ENCODE measurements around the gene PIGT. TPM values are rescaled to one million over a fixed set of nuclear protein-coding genes. Genes with fewer than 3 reads are reported as not detected.

The PIGT gene
- total RNA-seq, 2 experiments from 2014 or later, result 43.7 to 47.7 TPM

DNA sequence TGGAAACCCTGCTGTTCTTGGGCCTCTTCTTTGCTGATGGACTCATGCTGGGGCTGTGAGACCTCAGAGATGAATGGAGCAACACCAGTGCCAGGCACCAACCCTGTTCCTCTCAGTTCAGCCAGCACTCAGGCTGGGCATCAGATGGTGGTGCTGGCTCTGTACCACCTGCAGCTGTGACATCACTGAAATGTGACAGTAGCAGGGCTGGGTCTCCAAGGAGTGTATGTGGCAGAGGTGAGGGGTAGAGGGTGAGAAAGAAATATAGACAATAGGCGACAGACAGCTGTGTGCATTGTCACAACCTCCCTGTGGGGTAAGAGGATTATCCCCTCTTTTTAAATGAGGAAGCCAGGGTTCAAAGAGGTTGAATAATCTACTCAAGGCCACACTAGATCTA, 37.8 kb upstream of the PIGT start, which contains the start of gene TP53TG5:
TSS of gene TP53TG5 (minus strand) at position 135 of the 400 bp plus-strand sequence. CDS start at position 46, 89 bp downstream.
- TF ChIP-seq, protein P1, sequence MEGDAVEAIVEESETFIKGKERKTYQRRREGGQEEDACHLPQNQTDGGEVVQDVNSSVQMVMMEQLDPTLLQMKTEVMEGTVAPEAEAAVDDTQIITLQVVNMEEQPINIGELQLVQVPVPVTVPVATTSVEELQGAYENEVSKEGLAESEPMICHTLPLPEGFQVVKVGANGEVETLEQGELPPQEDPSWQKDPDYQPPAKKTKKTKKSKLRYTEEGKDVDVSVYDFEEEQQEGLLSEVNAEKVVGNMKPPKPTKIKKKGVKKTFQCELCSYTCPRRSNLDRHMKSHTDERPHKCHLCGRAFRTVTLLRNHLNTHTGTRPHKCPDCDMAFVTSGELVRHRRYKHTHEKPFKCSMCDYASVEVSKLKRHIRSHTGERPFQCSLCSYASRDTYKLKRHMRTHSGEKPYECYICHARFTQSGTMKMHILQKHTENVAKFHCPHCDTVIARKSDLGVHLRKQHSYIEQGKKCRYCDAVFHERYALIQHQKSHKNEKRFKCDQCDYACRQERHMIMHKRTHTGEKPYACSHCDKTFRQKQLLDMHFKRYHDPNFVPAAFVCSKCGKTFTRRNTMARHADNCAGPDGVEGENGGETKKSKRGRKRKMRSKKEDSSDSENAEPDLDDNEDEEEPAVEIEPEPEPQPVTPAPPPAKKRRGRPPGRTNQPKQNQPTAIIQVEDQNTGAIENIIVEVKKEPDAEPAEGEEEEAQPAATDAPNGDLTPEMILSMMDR (IDR thresholded peaks at IDR 0.05), result no peak
- no peaks in the 10 kb centered on the region for H3K9me3 Mint-ChIP-seq
- ATAC-seq (no peak), DNase-seq (no peak)
- peaks cover 10% of the 10 kb centered on the region for H3K4me1 Mint-ChIP-seq (ENCODE audit: low read depth)
- peaks cover 2% of the 10 kb centered on the region for H3K36me3 Mint-ChIP-seq (ENCODE audit: low read depth)
- H3K4me3 Mint-ChIP-seq, result no peak within 1 kb of the TSS
- H3K27ac Mint-ChIP-seq, result no peak within 1 kb of the TSS
- intact Hi-C loops (cut with micrococcal nuclease), result no loop called here
- CTCF ChIA-PET, result interaction anchor here (1.6 to 24.4 kb wide), 2 partner anchors 56 to 72 kb away, joined by 6 to 549 read pairs; no protein-coding TSS in a partner anchor
- no peaks in the 10 kb centered on the region for H3K27me3 Mint-ChIP-seq
- POLR2A ChIA-PET, result no interaction called here

DNA sequence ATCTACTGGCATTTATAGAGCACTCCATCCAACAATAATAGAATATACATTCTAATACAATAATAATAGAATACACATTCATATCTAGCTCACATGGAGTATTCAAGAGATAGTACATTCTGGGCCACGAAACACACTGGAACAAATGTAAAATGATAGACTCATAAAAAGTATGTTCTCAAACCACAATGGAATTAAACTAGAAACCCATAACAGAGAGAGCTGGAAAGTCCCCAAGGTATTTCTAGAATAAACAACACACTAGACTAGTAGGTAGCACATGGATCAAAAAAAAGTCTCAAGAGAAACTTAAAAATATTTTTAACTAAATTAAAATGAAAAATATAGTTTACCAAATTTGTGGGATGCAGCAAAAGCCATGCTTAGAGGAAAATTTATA, 28.7 kb upstream of the PIGT start:
- no peak overlapping the region for H3K4me3 Mint-ChIP-seq
- ChIA-PET POLR2A (interaction anchor here (1.0 kb wide), 1 partner anchor 20 kb away, joined by 3 read pairs; no protein-coding TSS in a partner anchor), CTCF (interaction anchor here (0.9 to 5.7 kb wide), 7 partner anchors 14 to 121 kb away, joined by 3 to 32 read pairs (median 3); partner anchors contain the start of gene SYS1)
- ATAC-seq (no peak), DNase-seq (no peak)
- no peaks in the 10 kb centered on the region for H3K27me3 Mint-ChIP-seq
- no peak overlapping the region for H3K27ac Mint-ChIP-seq
- H3K4me1 Mint-ChIP-seq (ENCODE audit: low read depth), result peaks cover 23% of the 10 kb centered on the region
- TF ChIP-seq, protein P1 (IDR thresholded peaks at IDR 0.05), result no peak
- H3K36me3 Mint-ChIP-seq (ENCODE audit: low read depth), result peaks cover 6% of the 10 kb centered on the region
- peaks cover 5% of the 10 kb centered on the region for H3K9me3 Mint-ChIP-seq
- intact Hi-C loops (cut with micrococcal nuclease), result no loop called here

DNA sequence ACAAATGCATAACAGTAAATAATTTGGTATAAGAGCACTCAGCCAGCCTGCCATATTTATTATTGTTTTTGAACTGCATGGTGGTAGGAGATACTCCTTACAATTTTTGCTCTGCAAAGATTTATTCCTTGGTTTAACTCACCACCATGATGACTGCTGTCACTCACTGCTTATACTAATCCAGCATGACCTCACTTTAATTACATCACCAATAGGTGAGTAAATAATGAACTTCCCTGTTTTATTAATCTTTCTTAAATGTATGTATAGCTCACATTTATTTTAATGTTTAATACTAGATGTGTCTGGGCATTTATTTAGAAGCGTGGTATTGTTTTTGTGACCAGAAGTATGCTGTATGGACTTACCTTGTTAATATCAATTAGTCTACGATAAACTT, 25.0 kb upstream of the PIGT start:
- Mint-ChIP-seq H3K9me3 (peaks cover 5% of the 10 kb centered on the region), H3K27me3 (no peaks in the 10 kb centered on the region), H3K27ac (no peak overlapping the region), H3K4me1 (ENCODE audit: low read depth) (peaks cover 22% of the 10 kb centered on the region), H3K36me3 (ENCODE audit: low read depth) (peaks cover 7% of the 10 kb centered on the region), H3K4me3 (no peak overlapping the region)
- TF ChIP-seq, protein P1 (IDR thresholded peaks at IDR 0.05), result no peak
- POLR2A ChIA-PET, result no interaction called here
- DNase-seq (no peak), ATAC-seq (no peak)
- intact Hi-C loops (cut with micrococcal nuclease), result no loop called here
- CTCF ChIA-PET, result interaction anchor here (1.1 to 3.0 kb wide), 2 partner anchors 17 to 24 kb away, joined by 3 to 12 read pairs; no protein-coding TSS in a partner anchor

DNA sequence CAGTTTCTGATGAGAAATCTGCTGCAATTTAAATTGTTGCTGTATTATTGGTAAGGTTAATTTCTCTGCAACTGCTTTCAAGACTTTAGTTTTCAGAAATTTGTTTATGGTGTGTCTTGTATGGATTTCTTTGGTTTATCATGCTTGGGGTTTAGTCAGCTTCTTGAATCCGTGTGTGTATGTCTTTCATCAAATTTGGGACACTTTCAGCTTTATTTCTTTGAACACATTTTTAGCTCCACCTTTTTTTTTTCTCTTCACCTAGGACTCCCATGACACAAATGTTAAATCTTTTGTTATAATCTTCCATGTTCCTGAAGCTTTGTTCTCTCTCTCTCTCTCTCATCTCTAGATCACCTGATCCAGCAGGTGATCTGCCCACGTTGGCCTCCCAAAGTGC, 24.4 kb upstream of the PIGT start:
- DNase-seq (no peak), ATAC-seq (no peak)
- H3K4me3 Mint-ChIP-seq, result no peak overlapping the region
- intact Hi-C loops (cut with micrococcal nuclease), result no loop called here
- no peaks in the 10 kb centered on the region for H3K27me3 Mint-ChIP-seq
- H3K9me3 Mint-ChIP-seq, result peaks cover 5% of the 10 kb centered on the region
- TF ChIP-seq, protein P1 (IDR thresholded peaks at IDR 0.05), result no peak
- peaks cover 22% of the 10 kb centered on the region for H3K4me1 Mint-ChIP-seq (ENCODE audit: low read depth)
- POLR2A ChIA-PET, result no interaction called here
- H3K27ac Mint-ChIP-seq, result peak overlapping the region; percentile 22
- peaks cover 7% of the 10 kb centered on the region for H3K36me3 Mint-ChIP-seq (ENCODE audit: low read depth)
- CTCF ChIA-PET, result interaction anchor here (1.1 to 3.0 kb wide), 3 partner anchors 18 to 25 kb away, joined by 3 to 12 read pairs (median 3); no protein-coding TSS in a partner anchor

DNA sequence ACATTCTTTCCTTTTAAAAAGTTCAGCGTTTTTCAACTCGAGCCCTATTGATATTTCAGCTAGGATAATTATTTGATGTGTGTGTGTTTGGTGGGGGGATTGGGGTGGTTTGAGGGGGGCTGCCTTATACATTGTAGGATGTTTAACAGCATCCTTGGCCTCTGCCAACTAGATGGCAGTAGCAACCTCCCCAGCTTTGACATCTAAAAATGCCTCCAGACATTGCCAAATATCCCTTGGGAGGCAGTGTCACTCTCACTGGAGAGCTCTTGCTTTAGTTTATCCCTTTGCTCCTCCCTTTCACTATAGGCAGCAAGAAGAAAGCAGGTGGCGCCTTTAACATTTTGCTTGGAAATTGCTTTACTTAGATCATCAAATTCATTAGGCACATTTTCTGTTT, 23.2 kb upstream of the PIGT start:
- no peak for ATAC-seq
- Mint-ChIP-seq H3K9me3 (peaks cover 1% of the 10 kb centered on the region), H3K27me3 (no peaks in the 10 kb centered on the region), H3K4me3 (no peak overlapping the region), H3K27ac (no peak overlapping the region), H3K36me3 (ENCODE audit: low read depth) (peaks cover 5% of the 10 kb centered on the region), H3K4me1 (ENCODE audit: low read depth) (peaks cover 13% of the 10 kb centered on the region)
- intact Hi-C loops (cut with micrococcal nuclease), result no loop called here
- ChIA-PET CTCF (interaction anchor here (0.8 to 3.7 kb wide), 7 partner anchors 19 to 378 kb away, joined by 3 to 14 read pairs (median 3); no protein-coding TSS in a partner anchor), POLR2A (interaction anchor here (0.7 to 1.4 kb wide), 2 partner anchors 14 to 23 kb away, joined by 3 read pairs; partner anchors contain the start of gene PIGT)
- no peak for DNase-seq
- TF ChIP-seq, protein P1 (IDR thresholded peaks at IDR 0.05), result no peak
